SK-N-SH (cell line): ENCODE results near the gene NUDT7. TPM values are rescaled to one million over a fixed set of nuclear protein-coding genes. Genes with fewer than 3 reads are reported as not detected.

Source experiments
- CTCF ChIA-PET: fragments of 300-600, 350-600 bp; formaldehyde crosslinking; extraction: SDS; loops from one replicate; lab custom pipeline; 2021; lab: Yijun Ruan, JAX
- POLR2A ChIA-PET: fragments of 350-600 bp; sonication (Branson Sonifier 250); formaldehyde crosslinking; extraction: SDS; loops from one replicate; lab custom pipeline; 2020; ENCODE audit warnings: antibody characterized with exemption, inconsistent platforms; lab: Yijun Ruan, JAX
- DNase-seq: peaks from one replicate; pipeline ENCODE4 v3.0.0; 2012
- H2AFZ ChIP-seq: fragments of 200-600 bp; sonication (generic); 2 replicates; pipeline ENCODE4 v1.8.1; 2016; ENCODE audit warnings: antibody characterized with exemption, mild to moderate bottlenecking, low read depth
- H3F3A ChIP-seq: fragments of 200-600 bp; sonication (generic); replicated peaks from 2 replicates; pipeline ENCODE3; 2016; ENCODE audit warnings: antibody characterized with exemption, mild to moderate bottlenecking; ENCODE audit not compliant: insufficient read depth
- H3K27ac ChIP-seq, 2 experiments: fragments of 200-500 bp in 1 of 2; fragments of 200-600 bp in 1 of 2; sonication (Bioruptor generic) in 1 of 2; sonication (generic), shearing (Covaris generic) in 1 of 2; 2 replicates each; pipeline versions ENCODE4 v1.5.1 to v1.6.1; 2014 to 2016; ENCODE audit warnings: low read depth in 2 of 2, inconsistent platforms in 1 of 2, low read length in 1 of 2, mild to moderate bottlenecking in 1 of 2, mixed read lengths in 1 of 2
- H3K27me3 ChIP-seq: fragments of 200-600 bp; sonication (generic), shearing (Covaris generic); 2 replicates; pipeline ENCODE4 v1.6.1; 2016; ENCODE audit warnings: mixed run types; ENCODE audit not compliant: insufficient read depth
- H3K36me3 ChIP-seq, 2 experiments: fragments of 200-500 bp in 1 of 2; fragments of 200-600 bp in 1 of 2; sonication (Bioruptor generic) in 1 of 2; sonication (generic) in 1 of 2; replicated peaks in 1 of 2; 2 replicates each; pipeline versions ENCODE3 to v1.5.1; 2014 to 2016; ENCODE audit warnings: low read length in 1 of 2, mild to moderate bottlenecking in 1 of 2; ENCODE audit not compliant: insufficient read depth in 2 of 2, control insufficient read depth in 1 of 2
- H3K4me1 ChIP-seq, 2 experiments: fragments of 200-500 bp in 1 of 2; fragments of 200-600 bp in 1 of 2; sonication (Bioruptor generic) in 1 of 2; sonication (generic), shearing (Covaris generic) in 1 of 2; 2 replicates each; pipeline versions ENCODE4 v1.5.1 to v1.6.1; 2014 to 2016; ENCODE audit warnings: low read depth in 1 of 2, low read length in 1 of 2, mixed run types in 1 of 2; ENCODE audit not compliant: insufficient read depth in 2 of 2, control insufficient read depth in 1 of 2
- H3K4me2 ChIP-seq: fragments of 200-600 bp; sonication (generic), shearing (Covaris generic); 2 replicates; pipeline ENCODE4 v1.6.1; 2017; ENCODE audit warnings: mixed run types
- H3K4me3 ChIP-seq, 2 experiments: fragments of 200-500 bp in 1 of 2; fragments of 200-600 bp in 1 of 2; sonication (Bioruptor generic) in 1 of 2; sonication (generic), shearing (Covaris generic) in 1 of 2; 2 replicates each; pipeline versions ENCODE4 v1.5.1 to v1.8.1; 2014 to 2016; ENCODE audit warnings: low read depth in 2 of 2, inconsistent platforms in 1 of 2, low read length in 1 of 2, mild to moderate bottlenecking in 1 of 2, mixed read lengths in 1 of 2, moderate library complexity in 1 of 2
- H3K79me2 ChIP-seq: fragments of 200-600 bp; sonication (generic); 2 replicates; pipeline ENCODE4 v1.8.1; 2017; ENCODE audit warnings: mild to moderate bottlenecking; ENCODE audit not compliant: insufficient read depth
- H3K9ac ChIP-seq: fragments of 200-600 bp; sonication (generic); 2 replicates; pipeline ENCODE4 v1.6.1; 2017; ENCODE audit warnings: mixed run types
- H3K9me2 ChIP-seq: fragments of 200-600 bp; sonication (generic); 2 replicates; pipeline ENCODE4 v1.6.1; 2017; ENCODE audit warnings: mixed run types
- H3K9me3 ChIP-seq: fragments of 200-600 bp; sonication (generic); 2 replicates; pipeline ENCODE4 v1.6.1; 2017; ENCODE audit warnings: mixed run types, mild to moderate bottlenecking, moderate library complexity
- H4K20me1 ChIP-seq: fragments of 200-600 bp; sonication (generic); 2 replicates; pipeline ENCODE4 v1.6.1; 2017; ENCODE audit warnings: mild to moderate bottlenecking, mixed run types; ENCODE audit not compliant: insufficient read depth
- CHD2 ChIP-seq: fragments of 150-350 bp; IDR thresholded peaks from 2 replicates; pipeline ENCODE4 v1.6.1; 2018; ENCODE audit warnings: low read length; ENCODE audit not compliant: partially characterized antibody
- EP300 ChIP-seq, 2 experiments: IDR thresholded peaks; 2 replicates each; pipeline versions ENCODE4 v1.4.0 to v1.6.1; 2012; ENCODE audit warnings: borderline replicate concordance in 1 of 2, low read depth in 1 of 2, low read length in 1 of 2
- FOSL2 ChIP-seq: IDR thresholded peaks from 2 replicates; pipeline ENCODE4 v1.4.0; 2012; ENCODE audit warnings: low read depth, mild to moderate bottlenecking, moderate library complexity, borderline replicate concordance
- FOXJ3 ChIP-seq: sonication (generic); formaldehyde crosslinking; IDR thresholded peaks from 2 replicates; pipeline ENCODE4 v1.5.1; 2020; ENCODE audit warnings: mild to moderate bottlenecking, missing genetic modification reagents
- FOXM1 ChIP-seq: IDR thresholded peaks from 2 replicates; pipeline ENCODE4 v1.4.0; 2012; ENCODE audit warnings: low read depth, mild to moderate bottlenecking
- GABPA ChIP-seq: IDR thresholded peaks from 2 replicates; pipeline ENCODE4 v1.4.0; 2012; ENCODE audit warnings: low read depth, mild to moderate bottlenecking
- GATA2 ChIP-seq: sonication (generic); formaldehyde crosslinking; IDR thresholded peaks from 2 replicates; pipeline ENCODE4 v1.5.0; 2020; ENCODE audit warnings: mild to moderate bottlenecking, missing genetic modification reagents
- MEF2A ChIP-seq: IDR thresholded peaks from 2 replicates; pipeline ENCODE4 v1.4.0; 2012; ENCODE audit warnings: low read depth, borderline replicate concordance
- MXI1 ChIP-seq: IDR thresholded peaks from 2 replicates; pipeline ENCODE4 v1.6.1; 2012; ENCODE audit warnings: mild to moderate bottlenecking, low read depth, low read length, improper control_type of control experiment
- NFIC ChIP-seq: IDR thresholded peaks from 2 replicates; pipeline ENCODE4 v1.4.0; 2012; ENCODE audit warnings: borderline replicate concordance
- RAD21 ChIP-seq: IDR thresholded peaks from 2 replicates; pipeline ENCODE4 v1.6.1; 2012; ENCODE audit warnings: mild to moderate bottlenecking, low read length
- RCOR1 ChIP-seq: fragments of 150-350 bp; IDR thresholded peaks from 2 replicates; pipeline ENCODE4 v1.6.1; 2017; ENCODE audit warnings: antibody characterized with exemption, low read length
- RFX5 ChIP-seq: IDR thresholded peaks from 2 replicates; pipeline ENCODE4 v1.6.1; 2012; ENCODE audit warnings: mild to moderate bottlenecking, improper control_type of control experiment, low read length
- RXRA ChIP-seq: IDR thresholded peaks from 2 replicates; pipeline ENCODE4 v1.4.0; 2012; ENCODE audit warnings: low read depth, mild to moderate bottlenecking, borderline replicate concordance
- SIN3A ChIP-seq: IDR thresholded peaks from 2 replicates; pipeline ENCODE4 v1.6.1; 2012; ENCODE audit warnings: low read depth, mild to moderate bottlenecking, low read length, moderate library complexity, borderline replicate concordance
- SMC3 ChIP-seq: IDR thresholded peaks from 2 replicates; pipeline ENCODE4 v1.6.1; 2012; ENCODE audit warnings: low read depth, low read length, improper control_type of control experiment
- TCF12 ChIP-seq: IDR thresholded peaks from 2 replicates; pipeline ENCODE4 v1.4.0; 2012
- YY1 ChIP-seq: IDR thresholded peaks from 2 replicates; pipeline ENCODE4 v1.4.0; 2012; ENCODE audit warnings: low read depth, mild to moderate bottlenecking
- WGBS: methylation state at CpG from one replicate; pipeline ENCODE4 v1.1.6; 2017; ENCODE audit warnings: low lambda C conversion rate; 5-methylcytosine and 5-hydroxymethylcytosine counted together
- polyA plus RNA-seq, 3 experiments: library from polyadenylated mRNA; depleted of rRNA; stranded (reverse); fragments of >200 nt; gene quantifications; 2 replicates each; pipeline ENCODE4 v1.2.3, GENCODE V29; 2012
- TF ChIP-seq, protein P1 (sequence below): IDR thresholded peaks from 2 replicates; pipeline ENCODE4 v1.4.0; 2012; ENCODE audit warnings: low read depth, borderline replicate concordance
- TF ChIP-seq, protein P2 (sequence below): fragments of 200-600 bp; sonication (generic); IDR thresholded peaks from 2 replicates; pipeline ENCODE4 v1.6.1; 2017; ENCODE audit warnings: antibody characterized with exemption, mild to moderate bottlenecking, moderate library complexity
- TF ChIP-seq, protein P3 (sequence below): IDR thresholded peaks from 2 replicates; pipeline ENCODE4 v1.4.0; 2012; ENCODE audit warnings: low read depth

NUDT7 gene
- polyA plus RNA-seq, 1 of the 3 experiments (the other 2 are of a cell fraction): 11.4 TPM

GRCh38 chr16:77762262-77762661 lies 39.9 kb downstream of the NUDT7 start:
- WGBS: 45% methylated on average over 2 of the region's 2 CpGs
- no peak for DNase-seq
- H3K4me3 ChIP-seq: no peak overlapping the region

GRCh38 chr16:77763994-77764393 lies 41.7 kb downstream of the NUDT7 start:
- CTCF ChIA-PET: no interaction called here
- DNase-seq: no peak
- no peaks in the 10 kb centered on the region for H3K9me2 ChIP-seq
- H3K9ac ChIP-seq: no peak overlapping the region
- 75% methylated on average over 1 of the region's 1 CpG for WGBS
- no peak overlapping the region for H3K4me2 ChIP-seq
- H3K36me3 ChIP-seq: no peaks in the 10 kb centered on the region
- H3F3A ChIP-seq: no peaks in the 10 kb centered on the region
- H3K9me3 ChIP-seq: no peaks in the 10 kb centered on the region
- POLR2A ChIA-PET: no interaction called here
- peaks cover 0 to 10% of the 10 kb centered on the region in 2 experiments; a peak in 1 of 4 replicates for H3K4me1 ChIP-seq
- H3K27ac ChIP-seq: no peak overlapping the region
- H3K4me3 ChIP-seq: no peak overlapping the region
- no peaks in the 10 kb centered on the region for H3K79me2 ChIP-seq
- H2AFZ ChIP-seq: no peak overlapping the region
- H4K20me1 ChIP-seq: no peaks in the 10 kb centered on the region
- H3K27me3 ChIP-seq: no peaks in the 10 kb centered on the region
- no peak for TF ChIP-seq FOSL2
- TF ChIP-seq, protein P1, sequence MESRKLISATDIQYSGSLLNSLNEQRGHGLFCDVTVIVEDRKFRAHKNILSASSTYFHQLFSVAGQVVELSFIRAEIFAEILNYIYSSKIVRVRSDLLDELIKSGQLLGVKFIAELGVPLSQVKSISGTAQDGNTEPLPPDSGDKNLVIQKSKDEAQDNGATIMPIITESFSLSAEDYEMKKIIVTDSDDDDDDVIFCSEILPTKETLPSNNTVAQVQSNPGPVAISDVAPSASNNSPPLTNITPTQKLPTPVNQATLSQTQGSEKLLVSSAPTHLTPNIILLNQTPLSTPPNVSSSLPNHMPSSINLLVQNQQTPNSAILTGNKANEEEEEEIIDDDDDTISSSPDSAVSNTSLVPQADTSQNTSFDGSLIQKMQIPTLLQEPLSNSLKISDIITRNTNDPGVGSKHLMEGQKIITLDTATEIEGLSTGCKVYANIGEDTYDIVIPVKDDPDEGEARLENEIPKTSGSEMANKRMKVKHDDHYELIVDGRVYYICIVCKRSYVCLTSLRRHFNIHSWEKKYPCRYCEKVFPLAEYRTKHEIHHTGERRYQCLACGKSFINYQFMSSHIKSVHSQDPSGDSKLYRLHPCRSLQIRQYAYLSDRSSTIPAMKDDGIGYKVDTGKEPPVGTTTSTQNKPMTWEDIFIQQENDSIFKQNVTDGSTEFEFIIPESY: no peak
- TF ChIP-seq SMC3: no peak
- no peak for TF ChIP-seq MXI1
- TF ChIP-seq RFX5: no peak
- no peak for TF ChIP-seq YY1
- no peak for TF ChIP-seq EP300 (IDR thresholded peaks at IDR 0.05; ENCODE audit: borderline replicate concordance in 1 of 2, low read depth in 1 of 2, low read length in 1 of 2)
- no peak for TF ChIP-seq GABPA

More at GRCh38 chr16:77762262-77762661, 39.9 kb downstream of the NUDT7 start:
- H3K36me3 ChIP-seq: no peaks in the 10 kb centered on the region
- H4K20me1 ChIP-seq: no peaks in the 10 kb centered on the region
- ChIA-PET CTCF (interaction anchor here (1.1 kb wide), 1 partner anchor 11 kb away, joined by 4 read pairs; no protein-coding TSS in a partner anchor), POLR2A (no interaction called here)
- no peak overlapping the region for H3K27ac ChIP-seq
- no peaks in the 10 kb centered on the region for H3K79me2 ChIP-seq
- TF ChIP-seq, protein P1: no peak
- TF ChIP-seq, protein P2, sequence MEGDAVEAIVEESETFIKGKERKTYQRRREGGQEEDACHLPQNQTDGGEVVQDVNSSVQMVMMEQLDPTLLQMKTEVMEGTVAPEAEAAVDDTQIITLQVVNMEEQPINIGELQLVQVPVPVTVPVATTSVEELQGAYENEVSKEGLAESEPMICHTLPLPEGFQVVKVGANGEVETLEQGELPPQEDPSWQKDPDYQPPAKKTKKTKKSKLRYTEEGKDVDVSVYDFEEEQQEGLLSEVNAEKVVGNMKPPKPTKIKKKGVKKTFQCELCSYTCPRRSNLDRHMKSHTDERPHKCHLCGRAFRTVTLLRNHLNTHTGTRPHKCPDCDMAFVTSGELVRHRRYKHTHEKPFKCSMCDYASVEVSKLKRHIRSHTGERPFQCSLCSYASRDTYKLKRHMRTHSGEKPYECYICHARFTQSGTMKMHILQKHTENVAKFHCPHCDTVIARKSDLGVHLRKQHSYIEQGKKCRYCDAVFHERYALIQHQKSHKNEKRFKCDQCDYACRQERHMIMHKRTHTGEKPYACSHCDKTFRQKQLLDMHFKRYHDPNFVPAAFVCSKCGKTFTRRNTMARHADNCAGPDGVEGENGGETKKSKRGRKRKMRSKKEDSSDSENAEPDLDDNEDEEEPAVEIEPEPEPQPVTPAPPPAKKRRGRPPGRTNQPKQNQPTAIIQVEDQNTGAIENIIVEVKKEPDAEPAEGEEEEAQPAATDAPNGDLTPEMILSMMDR: no peak
- no peak for TF ChIP-seq TCF12
- TF ChIP-seq CHD2: no peak
- TF ChIP-seq EP300 (IDR thresholded peaks at IDR 0.05; ENCODE audit: borderline replicate concordance in 1 of 2, low read depth in 1 of 2, low read length in 1 of 2): no peak
- TF ChIP-seq, protein P3, sequence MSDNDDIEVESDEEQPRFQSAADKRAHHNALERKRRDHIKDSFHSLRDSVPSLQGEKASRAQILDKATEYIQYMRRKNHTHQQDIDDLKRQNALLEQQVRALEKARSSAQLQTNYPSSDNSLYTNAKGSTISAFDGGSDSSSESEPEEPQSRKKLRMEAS: no peak
- no peak for TF ChIP-seq NFIC
- no peak for TF ChIP-seq SMC3
- TF ChIP-seq GATA2 (CRISPR knock-in tag): no peak
- no peak for TF ChIP-seq SIN3A
- TF ChIP-seq FOSL2: no peak
- TF ChIP-seq RCOR1: no peak
- TF ChIP-seq FOXJ3 (CRISPR knock-in tag): no peak
- TF ChIP-seq RAD21: no peak
- no peak for TF ChIP-seq MEF2A
- no peak for TF ChIP-seq MXI1
- TF ChIP-seq GABPA: no peak
- TF ChIP-seq RXRA: no peak
- TF ChIP-seq FOXM1: no peak
- TF ChIP-seq, all 33 proteins: peak for 0
- H3K27me3 ChIP-seq: no peaks in the 10 kb centered on the region
- H3K9me3 ChIP-seq: no peaks in the 10 kb centered on the region
- H3K9ac ChIP-seq: no peak overlapping the region
- no peaks in the 10 kb centered on the region for H3K9me2 ChIP-seq
- no peak overlapping the region for H2AFZ ChIP-seq
- no peak overlapping the region for H3K4me2 ChIP-seq
- no peaks in the 10 kb centered on the region for H3F3A ChIP-seq
- H3K4me1 ChIP-seq: peaks cover 0 to 10% of the 10 kb centered on the region in 2 experiments; a peak in 1 of 4 replicates
